H9 (cell line): ENCODE measurements around the gene TTC39C. TPM values are rescaled to one million over a fixed set of nuclear protein-coding genes. Genes with fewer than 3 reads are reported as not detected.

ENCODE experiments used
- DNase-seq: peaks from one replicate; pipeline ENCODE4 v3.0.0-alpha.2; 2017
- H2AFZ ChIP-seq: one replicate; pipeline ENCODE4 v1.6.1; 2013; ENCODE audit warnings: mild to moderate bottlenecking, low read length, control low read depth, moderate library complexity
- H2AK5ac ChIP-seq: 2 replicates; pipeline ENCODE4 v1.6.1; 2013; ENCODE audit warnings: low read length, control low read depth, mixed read lengths; ENCODE audit not compliant: insufficient read length
- H2BK120ac ChIP-seq: one replicate; pipeline ENCODE4 v1.6.1; 2013; ENCODE audit warnings: low read depth, mild to moderate bottlenecking, low read length, control low read depth, inconsistent platforms; ENCODE audit not compliant: poor library complexity, severe bottlenecking
- H2BK12ac ChIP-seq: 2 replicates; pipeline ENCODE4 v1.6.1; 2013; ENCODE audit warnings: low read length, control low read depth, mixed read lengths, low read depth; ENCODE audit not compliant: insufficient read length
- H2BK15ac ChIP-seq: 2 replicates; pipeline ENCODE4 v1.6.1; 2013; ENCODE audit warnings: low read depth, low read length, control low read depth
- H2BK20ac ChIP-seq: one replicate; pipeline ENCODE4 v1.6.1; 2013; ENCODE audit warnings: low read depth, mild to moderate bottlenecking, low read length, control low read depth, inconsistent platforms; ENCODE audit not compliant: poor library complexity, severe bottlenecking
- H2BK5ac ChIP-seq: 2 replicates; pipeline ENCODE4 v1.6.1; 2013; ENCODE audit warnings: low read length, control low read depth, mixed read lengths; ENCODE audit not compliant: insufficient read length
- H3K14ac ChIP-seq: 2 replicates; pipeline ENCODE4 v1.6.1; 2013; ENCODE audit warnings: low read length, control low read depth; ENCODE audit not compliant: insufficient read depth
- H3K18ac ChIP-seq: 2 replicates; pipeline ENCODE4 v1.6.1; 2013; ENCODE audit warnings: low read depth, mild to moderate bottlenecking, mixed read lengths, low read length, control low read depth; ENCODE audit not compliant: insufficient read length
- H3K23ac ChIP-seq: 2 replicates; pipeline ENCODE4 v1.6.1; 2013; ENCODE audit warnings: low read length, control low read depth, mixed read lengths, low read depth; ENCODE audit not compliant: insufficient read length
- H3K23me2 ChIP-seq: 2 replicates; pipeline ENCODE4 v1.6.1; 2013; ENCODE audit warnings: low read depth, mild to moderate bottlenecking, mixed read lengths, low read length, control low read depth; ENCODE audit not compliant: insufficient read length, poor library complexity, severe bottlenecking
- H3K27ac ChIP-seq: 2 replicates; pipeline ENCODE4 v1.5.1; 2013; ENCODE audit warnings: low read length, control low read depth, mixed read lengths, low read depth; ENCODE audit not compliant: insufficient read length
- H3K27me3 ChIP-seq: 2 replicates; pipeline ENCODE4 v1.6.1; 2013; ENCODE audit warnings: low read length, control low read depth, inconsistent platforms; ENCODE audit not compliant: insufficient read depth
- H3K4ac ChIP-seq: 2 replicates; pipeline ENCODE4 v1.6.1; 2013; ENCODE audit warnings: low read depth, mild to moderate bottlenecking, control low read depth, inconsistent platforms, low read length, moderate library complexity
- H3K4me1 ChIP-seq: 2 replicates; pipeline ENCODE4 v1.6.1; 2013; ENCODE audit warnings: low read length, control low read depth, inconsistent platforms; ENCODE audit not compliant: insufficient read depth
- H3K4me2 ChIP-seq: 2 replicates; pipeline ENCODE4 v1.6.1; 2013; ENCODE audit warnings: low read length, control low read depth, mixed read lengths; ENCODE audit not compliant: insufficient read length, insufficient read depth
- H3K56ac ChIP-seq: 2 replicates; pipeline ENCODE4 v1.6.1; 2013; ENCODE audit warnings: low read depth, mild to moderate bottlenecking, mixed read lengths, low read length, control low read depth; ENCODE audit not compliant: insufficient read length
- H3K79me1 ChIP-seq: 2 replicates; pipeline ENCODE4 v1.6.1; 2013; ENCODE audit warnings: low read depth, mild to moderate bottlenecking, moderate library complexity, low read length, control low read depth, inconsistent platforms; ENCODE audit not compliant: insufficient read depth, poor library complexity, severe bottlenecking
- H3K79me2 ChIP-seq: 2 replicates; pipeline ENCODE4 v1.6.1; 2013; ENCODE audit warnings: low read length, control low read depth, inconsistent platforms; ENCODE audit not compliant: insufficient read depth
- H3K9ac ChIP-seq: 2 replicates; pipeline ENCODE4 v1.6.1; 2013; ENCODE audit warnings: low read length, control low read depth, mixed read lengths; ENCODE audit not compliant: insufficient read length; ENCODE audit errors: extremely low read depth
- H3K9me3 ChIP-seq: one replicate; pipeline ENCODE4 v1.6.1; 2013; ENCODE audit warnings: low read depth, low read length, inconsistent platforms; ENCODE audit not compliant: control insufficient read depth
- H3T11ph ChIP-seq: one replicate; pipeline ENCODE4 v1.6.1; 2013; ENCODE audit warnings: mild to moderate bottlenecking, low read length, control low read depth, inconsistent platforms
- H4K20me1 ChIP-seq: one replicate; pipeline ENCODE4 v1.6.1; 2013; ENCODE audit not compliant: control insufficient read depth, insufficient read length, insufficient read depth
- H4K5ac ChIP-seq: 2 replicates; pipeline ENCODE4 v1.6.1; 2013; ENCODE audit warnings: low read depth, mild to moderate bottlenecking, mixed read lengths, low read length, control low read depth; ENCODE audit not compliant: insufficient read length
- H4K8ac ChIP-seq: replicated peaks from 2 replicates; pipeline ENCODE4 v1.6.1; 2013; ENCODE audit warnings: low read length, control low read depth, mixed read lengths, low read depth; ENCODE audit not compliant: insufficient read length
- H4K91ac ChIP-seq: 2 replicates; pipeline ENCODE4 v1.6.1; 2013; ENCODE audit warnings: low read depth, mild to moderate bottlenecking, moderate library complexity, mixed read lengths, low read length, control low read depth; ENCODE audit not compliant: insufficient read length
- H3K27ac Mint-ChIP-seq, 3 experiments: 2 replicates in 2 of 3; 3 replicates in 1 of 3; pipeline ENCODE4 v1.8.0; 2020 to 2021; ENCODE audit warnings: mixed read lengths in 3 of 3, mild to moderate bottlenecking in 1 of 3, moderate library complexity in 1 of 3
- H3K27me3 Mint-ChIP-seq: 2 replicates; pipeline ENCODE4 v1.8.0; 2021; ENCODE audit warnings: low read depth, mild to moderate bottlenecking, moderate library complexity, mixed read lengths
- H3K36me3 Mint-ChIP-seq, 3 experiments: 2 replicates in 2 of 3; 3 replicates in 1 of 3; pipeline ENCODE4 v1.8.0; 2020 to 2021; ENCODE audit warnings: low read depth in 3 of 3, mixed read lengths in 3 of 3; ENCODE audit not compliant: insufficient read depth in 1 of 3
- H3K4me1 Mint-ChIP-seq, 2 experiments: 2 replicates each; pipeline ENCODE4 v1.8.0; 2020; ENCODE audit warnings: mixed read lengths in 2 of 2
- H3K4me3 Mint-ChIP-seq, 2 experiments: 2 replicates in 1 of 2; 3 replicates in 1 of 2; pipeline ENCODE4 v1.8.0; 2020 to 2021; ENCODE audit warnings: mild to moderate bottlenecking in 2 of 2, mixed read lengths in 2 of 2, moderate library complexity in 1 of 2
- H3K9me3 Mint-ChIP-seq, 2 experiments: 2 replicates in 1 of 2; 3 replicates in 1 of 2; pipeline ENCODE4 v1.8.0; 2020; ENCODE audit warnings: mild to moderate bottlenecking in 2 of 2, mixed read lengths in 2 of 2, moderate library complexity in 1 of 2
- WGBS: extraction: QIAGEN DNeasy Blood & Tissue Kit; methylation state at CpG from one replicate; pipeline ENCODE4 v1.1.7; 2013; ENCODE audit warnings: missing lambda C conversion rate, low lambda C conversion rate, mixed read lengths; ENCODE audit not compliant: insufficient read length; ENCODE audit errors: extremely low coverage; 5-methylcytosine and 5-hydroxymethylcytosine counted together
- total RNA-seq: library from RNA; stranded (reverse); gene quantifications from 2 replicates; pipeline ENCODE4 v1.2.1, GENCODE V29; 2021
- TF ChIP-seq, protein P1 (sequence below): fragments of 200-600 bp; sonication (generic); conservative IDR thresholded peaks from 3 replicates; pipeline ENCODE4 v1.8.0; 2021; ENCODE audit warnings: antibody characterized with exemption, mild to moderate bottlenecking

TTC39C gene
- total RNA-seq, 1 experiment from 2014 or later: 18.0 TPM

DNA sequence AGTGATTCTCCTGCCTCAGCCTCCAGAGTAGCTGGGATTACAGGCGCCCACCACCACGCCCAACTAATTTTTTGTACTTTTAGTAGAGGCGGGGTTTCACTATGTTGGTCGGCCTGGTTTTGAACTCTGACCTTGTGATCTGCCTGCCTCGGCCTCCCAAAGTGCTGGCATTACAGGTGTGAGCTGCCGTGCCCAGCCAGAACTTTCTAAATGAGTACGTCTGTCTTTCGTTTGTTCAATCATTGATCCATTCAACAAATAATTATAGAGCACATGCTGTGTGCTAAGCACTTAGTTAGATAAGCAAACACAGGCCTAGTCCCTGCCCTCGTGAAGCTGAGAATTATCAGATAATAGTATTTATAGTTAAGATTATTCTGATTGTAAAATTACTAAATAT, 56.5 kb downstream of the TTC39C start:
- no peaks in the 10 kb centered on the region for H3K9me3 ChIP-seq
- H3K4me1 ChIP-seq: no peaks in the 10 kb centered on the region
- no peak overlapping the region for H3K4me2 ChIP-seq
- no peak overlapping the region for H2AFZ ChIP-seq
- no peak overlapping the region for H4K91ac ChIP-seq
- H2BK5ac ChIP-seq: no peak overlapping the region
- no peak overlapping the region for H2AK5ac ChIP-seq
- H3K18ac ChIP-seq: no peak overlapping the region
- Mint-ChIP-seq H3K9me3 (no peaks in the 10 kb centered on the region), H3K27me3 (no peaks in the 10 kb centered on the region), H3K27ac (peak overlapping the region in 1 of 3 experiments; percentile 27; a peak in 1 of 7 replicates), H3K4me1 (no peaks in the 10 kb centered on the region), H3K4me3 (no peak overlapping the region), H3K36me3 (peaks cover 3 to 22% (median 9%) of the 10 kb centered on the region in 3 experiments; a peak in 6 of 7 replicates)
- no peak overlapping the region for H3K56ac ChIP-seq
- H3K27ac ChIP-seq: no peak overlapping the region
- H4K8ac ChIP-seq: no peak overlapping the region
- H2BK20ac ChIP-seq: no peak overlapping the region
- no peak overlapping the region for H3K14ac ChIP-seq
- no peak overlapping the region for H2BK15ac ChIP-seq
- H3K9ac ChIP-seq: no peak overlapping the region
- no peaks in the 10 kb centered on the region for H3K79me2 ChIP-seq
- no peak overlapping the region for H2BK12ac ChIP-seq
- no peak overlapping the region for H2BK120ac ChIP-seq
- H3T11ph ChIP-seq: no peak overlapping the region
- no peaks in the 10 kb centered on the region for H3K27me3 ChIP-seq
- no peaks in the 10 kb centered on the region for H4K20me1 ChIP-seq
- H3K23ac ChIP-seq: no peak overlapping the region
- no peak for DNase-seq
- H3K4ac ChIP-seq: no peak overlapping the region
- TF ChIP-seq, protein P1, sequence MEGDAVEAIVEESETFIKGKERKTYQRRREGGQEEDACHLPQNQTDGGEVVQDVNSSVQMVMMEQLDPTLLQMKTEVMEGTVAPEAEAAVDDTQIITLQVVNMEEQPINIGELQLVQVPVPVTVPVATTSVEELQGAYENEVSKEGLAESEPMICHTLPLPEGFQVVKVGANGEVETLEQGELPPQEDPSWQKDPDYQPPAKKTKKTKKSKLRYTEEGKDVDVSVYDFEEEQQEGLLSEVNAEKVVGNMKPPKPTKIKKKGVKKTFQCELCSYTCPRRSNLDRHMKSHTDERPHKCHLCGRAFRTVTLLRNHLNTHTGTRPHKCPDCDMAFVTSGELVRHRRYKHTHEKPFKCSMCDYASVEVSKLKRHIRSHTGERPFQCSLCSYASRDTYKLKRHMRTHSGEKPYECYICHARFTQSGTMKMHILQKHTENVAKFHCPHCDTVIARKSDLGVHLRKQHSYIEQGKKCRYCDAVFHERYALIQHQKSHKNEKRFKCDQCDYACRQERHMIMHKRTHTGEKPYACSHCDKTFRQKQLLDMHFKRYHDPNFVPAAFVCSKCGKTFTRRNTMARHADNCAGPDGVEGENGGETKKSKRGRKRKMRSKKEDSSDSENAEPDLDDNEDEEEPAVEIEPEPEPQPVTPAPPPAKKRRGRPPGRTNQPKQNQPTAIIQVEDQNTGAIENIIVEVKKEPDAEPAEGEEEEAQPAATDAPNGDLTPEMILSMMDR: no peak
- H3K23me2 ChIP-seq: no peaks in the 10 kb centered on the region
- no peak overlapping the region for H4K5ac ChIP-seq
- no peaks in the 10 kb centered on the region for H3K79me1 ChIP-seq
- WGBS: no CpG with 5 or more reads among the region's 9 CpGs
